WTC11 (cell line): ENCODE measurements around the gene UQCRFS1. TPM values are rescaled to one million over a fixed set of nuclear protein-coding genes. Genes with fewer than 3 reads are reported as not detected.
"Not testable (repeated sequence)": the region's sequence is repeated elsewhere in the genome, so short reads cannot be mapped to it uniquely, and the experiment has no call there.

ENCODE experiments used
- ATAC-seq: fragments of 200-7000 bp; cut with Tn5 transposase; 2 replicates; pipeline ENCODE4 v1.10.0; 2021; ENCODE audit warnings: mild to moderate bottlenecking, moderate library complexity
- CTCF ChIA-PET: fragments of 300-600 bp; sonication (Branson Sonifier 250); formaldehyde crosslinking; loops from one replicate; lab custom pipeline; 2021; ENCODE audit warnings: antibody characterized with exemption; lab: Charles Lee
- POLR2A ChIA-PET: fragments of 350-600 bp; sonication (Branson Sonifier 250); formaldehyde crosslinking; loops from one replicate; lab custom pipeline; 2021; ENCODE audit warnings: antibody characterized with exemption; lab: Charles Lee
- DNase-seq: peaks from one replicate; pipeline ENCODE4 v3.0.0; 2021; ENCODE audit warnings: low spot score
- H3K27ac Mint-ChIP-seq: 2 replicates; pipeline ENCODE4 v1.8.0; 2021; ENCODE audit warnings: mixed read lengths
- H3K27me3 Mint-ChIP-seq: 2 replicates; pipeline ENCODE4 v1.8.0; 2021; ENCODE audit warnings: low read depth, mild to moderate bottlenecking, moderate library complexity, mixed read lengths
- H3K36me3 Mint-ChIP-seq: 2 replicates; pipeline ENCODE4 v1.8.0; 2021; ENCODE audit warnings: mixed read lengths
- H3K4me1 Mint-ChIP-seq: 2 replicates; pipeline ENCODE4 v1.8.0; 2022; ENCODE audit warnings: mixed read lengths
- H3K4me3 Mint-ChIP-seq: 2 replicates; pipeline ENCODE4 v1.8.0; 2021; ENCODE audit warnings: mild to moderate bottlenecking, moderate library complexity, mixed read lengths
- H3K9me3 Mint-ChIP-seq: 2 replicates; pipeline ENCODE4 v1.8.0; 2021; ENCODE audit warnings: mixed read lengths
- ATF1 ChIP-seq: sonication (generic); formaldehyde crosslinking; IDR thresholded peaks from 2 replicates; pipeline ENCODE4 v1.8.1; 2023; ENCODE audit warnings: mild to moderate bottlenecking, moderate library complexity, missing genetic modification reagents
- CREB1 ChIP-seq: sonication (generic); formaldehyde crosslinking; IDR thresholded peaks from 2 replicates; pipeline ENCODE4 v1.8.0; 2023; ENCODE audit warnings: mild to moderate bottlenecking, missing genetic modification reagents
- EMX1 ChIP-seq: fragments of 250-450 bp; sonication (Bioruptor Pico); IDR thresholded peaks from 2 replicates; pipeline ENCODE4 v1.8.0; 2021; ENCODE audit warnings: mild to moderate bottlenecking
- ETV6 ChIP-seq: sonication (generic); formaldehyde crosslinking; IDR thresholded peaks from 2 replicates; pipeline ENCODE4 v1.8.1; 2022; ENCODE audit warnings: mild to moderate bottlenecking, missing genetic modification reagents
- IRF2 ChIP-seq: sonication (generic); formaldehyde crosslinking; IDR thresholded peaks from 2 replicates; pipeline ENCODE4 v1.8.0; 2022; ENCODE audit warnings: low read depth, missing genetic modification reagents, borderline replicate concordance
- RELA ChIP-seq: sonication (generic); formaldehyde crosslinking; IDR thresholded peaks from 2 replicates; pipeline ENCODE4 v1.8.1; 2022; ENCODE audit warnings: missing genetic modification reagents, mild to moderate bottlenecking, borderline replicate concordance
- ZNF138 ChIP-seq: sonication (generic); formaldehyde crosslinking; conservative IDR thresholded peaks from 2 replicates; pipeline ENCODE4 v1.8.1; 2022; ENCODE audit warnings: mild to moderate bottlenecking, moderate library complexity, missing genetic modification reagents
- ZNF219 ChIP-seq: sonication (generic); formaldehyde crosslinking; IDR thresholded peaks from 2 replicates; pipeline ENCODE4 v1.8.0; 2023; ENCODE audit warnings: missing genetic modification reagents, mild to moderate bottlenecking, borderline replicate concordance
- ZNF671 ChIP-seq: fragments of 250-450 bp; sonication (Bioruptor Pico); IDR thresholded peaks from 2 replicates; pipeline ENCODE4 v1.8.0; 2021; ENCODE audit warnings: mild to moderate bottlenecking
- total RNA-seq: library from RNA; stranded (reverse); gene quantifications from 3 replicates; pipeline ENCODE4 v1.2.3, GENCODE V29; 2021
- TF ChIP-seq, protein P1 (sequence below): sonication (generic); formaldehyde crosslinking; IDR thresholded peaks from 2 replicates; pipeline ENCODE4 v1.8.0; 2023; ENCODE audit warnings: mild to moderate bottlenecking, missing genetic modification reagents
- TF ChIP-seq, protein P2 (sequence below): sonication (generic); formaldehyde crosslinking; IDR thresholded peaks from 2 replicates; pipeline ENCODE4 v1.8.0; 2022; ENCODE audit warnings: mild to moderate bottlenecking, missing genetic modification reagents

Gene UQCRFS1
- total RNA-seq, 1 experiment from 2014 or later: 58.2 TPM

DNA sequence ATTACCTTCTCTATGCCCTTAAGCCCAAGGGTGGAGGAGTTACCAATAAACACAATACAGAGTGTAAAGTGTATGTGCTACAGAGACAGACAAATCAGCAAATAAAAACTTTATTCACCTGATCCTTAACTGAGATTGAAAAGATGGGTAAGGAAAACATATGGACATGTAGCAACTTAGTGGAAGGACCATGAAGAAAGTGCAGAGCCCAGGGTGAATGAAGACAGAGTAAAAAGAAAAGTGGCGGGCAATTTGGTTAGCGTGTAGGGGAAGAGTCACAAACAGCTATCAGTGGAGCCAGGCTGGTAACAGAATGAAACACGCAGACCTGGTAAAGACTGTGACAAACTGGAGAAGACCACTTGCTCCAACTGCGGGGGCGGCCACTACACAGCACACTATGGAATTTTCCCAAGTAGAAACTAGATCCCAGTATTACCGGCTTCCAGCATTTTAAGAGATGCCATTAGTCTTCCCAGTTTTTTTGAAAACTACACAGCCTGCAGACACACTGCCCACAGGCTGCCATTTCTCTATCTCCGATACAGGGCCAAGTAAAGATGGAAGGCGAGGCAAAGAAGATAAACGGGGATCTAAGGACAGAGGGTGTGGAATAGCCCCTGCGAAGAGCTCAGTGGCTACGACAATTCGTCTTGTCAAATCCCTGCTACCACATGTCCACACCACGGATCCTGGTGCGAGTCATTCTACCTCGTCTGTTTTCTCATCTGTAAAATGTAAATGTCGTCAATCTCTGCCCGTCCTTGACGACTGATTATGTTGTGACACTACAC lies 1.2 kb downstream of the UQCRFS1 start:
- H3K4me3 Mint-ChIP-seq: peak overlapping the region; percentile 98
- no peak for TF ChIP-seq RELA
- no peak for TF ChIP-seq IRF2 (CRISPR knock-in tag)
- TF ChIP-seq, protein P1, sequence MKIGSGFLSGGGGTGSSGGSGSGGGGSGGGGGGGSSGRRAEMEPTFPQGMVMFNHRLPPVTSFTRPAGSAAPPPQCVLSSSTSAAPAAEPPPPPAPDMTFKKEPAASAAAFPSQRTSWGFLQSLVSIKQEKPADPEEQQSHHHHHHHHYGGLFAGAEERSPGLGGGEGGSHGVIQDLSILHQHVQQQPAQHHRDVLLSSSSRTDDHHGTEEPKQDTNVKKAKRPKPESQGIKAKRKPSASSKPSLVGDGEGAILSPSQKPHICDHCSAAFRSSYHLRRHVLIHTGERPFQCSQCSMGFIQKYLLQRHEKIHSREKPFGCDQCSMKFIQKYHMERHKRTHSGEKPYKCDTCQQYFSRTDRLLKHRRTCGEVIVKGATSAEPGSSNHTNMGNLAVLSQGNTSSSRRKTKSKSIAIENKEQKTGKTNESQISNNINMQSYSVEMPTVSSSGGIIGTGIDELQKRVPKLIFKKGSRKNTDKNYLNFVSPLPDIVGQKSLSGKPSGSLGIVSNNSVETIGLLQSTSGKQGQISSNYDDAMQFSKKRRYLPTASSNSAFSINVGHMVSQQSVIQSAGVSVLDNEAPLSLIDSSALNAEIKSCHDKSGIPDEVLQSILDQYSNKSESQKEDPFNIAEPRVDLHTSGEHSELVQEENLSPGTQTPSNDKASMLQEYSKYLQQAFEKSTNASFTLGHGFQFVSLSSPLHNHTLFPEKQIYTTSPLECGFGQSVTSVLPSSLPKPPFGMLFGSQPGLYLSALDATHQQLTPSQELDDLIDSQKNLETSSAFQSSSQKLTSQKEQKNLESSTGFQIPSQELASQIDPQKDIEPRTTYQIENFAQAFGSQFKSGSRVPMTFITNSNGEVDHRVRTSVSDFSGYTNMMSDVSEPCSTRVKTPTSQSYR: no peak
- TF ChIP-seq, protein P2, sequence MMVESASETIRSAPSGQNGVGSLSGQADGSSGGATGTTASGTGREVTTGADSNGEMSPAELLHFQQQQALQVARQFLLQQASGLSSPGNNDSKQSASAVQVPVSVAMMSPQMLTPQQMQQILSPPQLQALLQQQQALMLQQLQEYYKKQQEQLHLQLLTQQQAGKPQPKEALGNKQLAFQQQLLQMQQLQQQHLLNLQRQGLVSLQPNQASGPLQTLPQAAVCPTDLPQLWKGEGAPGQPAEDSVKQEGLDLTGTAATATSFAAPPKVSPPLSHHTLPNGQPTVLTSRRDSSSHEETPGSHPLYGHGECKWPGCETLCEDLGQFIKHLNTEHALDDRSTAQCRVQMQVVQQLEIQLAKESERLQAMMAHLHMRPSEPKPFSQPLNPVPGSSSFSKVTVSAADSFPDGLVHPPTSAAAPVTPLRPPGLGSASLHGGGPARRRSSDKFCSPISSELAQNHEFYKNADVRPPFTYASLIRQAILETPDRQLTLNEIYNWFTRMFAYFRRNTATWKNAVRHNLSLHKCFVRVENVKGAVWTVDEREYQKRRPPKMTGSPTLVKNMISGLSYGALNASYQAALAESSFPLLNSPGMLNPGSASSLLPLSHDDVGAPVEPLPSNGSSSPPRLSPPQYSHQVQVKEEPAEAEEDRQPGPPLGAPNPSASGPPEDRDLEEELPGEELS (CRISPR knock-in tag): no peak
- no peak for TF ChIP-seq ZNF219 (CRISPR knock-in tag)
- TF ChIP-seq ZNF138: no peak
- TF ChIP-seq ZNF671 (CRISPR knock-in tag): no peak
- no peak for TF ChIP-seq ETV6 (CRISPR knock-in tag)
- no peak for TF ChIP-seq EMX1 (CRISPR knock-in tag)
- TF ChIP-seq ATF1 (CRISPR knock-in tag): no peak
- TF ChIP-seq CREB1 (CRISPR knock-in tag): no peak
- peaks cover 35% of the 10 kb centered on the region for H3K36me3 Mint-ChIP-seq
- peaks cover 58% of the 10 kb centered on the region for H3K4me1 Mint-ChIP-seq
- DNase-seq: no peak
- peaks cover 5% of the 10 kb centered on the region for H3K9me3 Mint-ChIP-seq
- ChIA-PET POLR2A (no interaction called here), CTCF (interaction anchor here (0.7 kb wide), 2 partner anchors 54 to 407 kb away, joined by 3 to 4 read pairs; no protein-coding TSS in a partner anchor)
- H3K27me3 Mint-ChIP-seq: no peaks in the 10 kb centered on the region
- peak overlapping the region; percentile 98 for H3K27ac Mint-ChIP-seq
- no peak for ATAC-seq

DNA sequence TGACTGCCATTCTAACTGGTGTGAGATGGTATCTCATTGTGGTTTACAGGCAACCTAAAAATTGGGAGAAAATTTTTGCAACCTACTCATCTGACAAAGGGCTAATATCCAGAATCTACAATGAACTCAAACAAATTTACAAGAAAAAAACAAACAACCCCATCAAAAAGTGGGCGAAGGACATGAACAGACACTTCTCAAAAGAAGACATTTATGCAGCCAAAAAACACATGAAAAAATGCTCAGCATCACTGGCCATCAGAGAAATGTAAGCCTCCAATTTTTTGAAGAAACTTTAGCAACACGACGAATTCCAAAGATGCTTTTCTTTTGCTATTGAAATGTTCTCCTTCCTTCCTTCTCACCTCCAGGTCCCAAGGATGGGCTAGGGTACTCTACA lies 1.9 kb downstream of the UQCRFS1 start:
- H3K27me3 Mint-ChIP-seq, DNase-seq, POLR2A ChIA-PET, CTCF ChIA-PET, H3K9me3 Mint-ChIP-seq, ATAC-seq: not testable (repeated sequence)
- H3K4me3 Mint-ChIP-seq: peak overlapping the region; percentile 98
- H3K36me3 Mint-ChIP-seq: peaks cover 42% of the 10 kb centered on the region
- peaks cover 55% of the 10 kb centered on the region for H3K4me1 Mint-ChIP-seq
- peak overlapping the region; percentile 98 for H3K27ac Mint-ChIP-seq

DNA sequence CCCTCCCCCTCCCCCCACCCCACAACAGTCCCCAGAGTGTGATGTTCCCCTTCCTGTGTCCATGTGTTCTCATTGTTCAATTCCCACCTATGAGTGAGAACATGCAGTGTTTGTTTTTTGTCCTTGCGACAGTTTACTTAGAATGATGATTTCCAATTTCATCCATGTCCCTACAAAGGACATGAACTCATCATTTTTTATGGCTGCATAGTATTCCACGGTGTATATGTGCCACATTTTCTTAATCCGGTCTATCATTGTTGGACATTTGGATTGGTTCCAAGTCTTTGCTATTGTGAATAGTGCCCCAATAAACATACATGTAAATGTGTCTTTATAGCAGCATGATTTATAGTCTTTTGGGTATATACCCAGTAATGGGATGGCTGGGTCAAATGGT lies 2.4 kb downstream of the UQCRFS1 start:
- POLR2A ChIA-PET, ATAC-seq, DNase-seq, H3K9me3 Mint-ChIP-seq, H3K27me3 Mint-ChIP-seq: not testable (repeated sequence)
- H3K4me1 Mint-ChIP-seq: peaks cover 49% of the 10 kb centered on the region
- peak overlapping the region; percentile 98 for H3K4me3 Mint-ChIP-seq
- H3K27ac Mint-ChIP-seq: peak overlapping the region; percentile 65; the same call in 1 of the 2 replicates
- CTCF ChIA-PET: interaction anchor here (1.0 to 1.1 kb wide), 2 partner anchors 53 to 318 kb away, joined by 4 read pairs; no protein-coding TSS in a partner anchor
- H3K36me3 Mint-ChIP-seq: peaks cover 47% of the 10 kb centered on the region

DNA sequence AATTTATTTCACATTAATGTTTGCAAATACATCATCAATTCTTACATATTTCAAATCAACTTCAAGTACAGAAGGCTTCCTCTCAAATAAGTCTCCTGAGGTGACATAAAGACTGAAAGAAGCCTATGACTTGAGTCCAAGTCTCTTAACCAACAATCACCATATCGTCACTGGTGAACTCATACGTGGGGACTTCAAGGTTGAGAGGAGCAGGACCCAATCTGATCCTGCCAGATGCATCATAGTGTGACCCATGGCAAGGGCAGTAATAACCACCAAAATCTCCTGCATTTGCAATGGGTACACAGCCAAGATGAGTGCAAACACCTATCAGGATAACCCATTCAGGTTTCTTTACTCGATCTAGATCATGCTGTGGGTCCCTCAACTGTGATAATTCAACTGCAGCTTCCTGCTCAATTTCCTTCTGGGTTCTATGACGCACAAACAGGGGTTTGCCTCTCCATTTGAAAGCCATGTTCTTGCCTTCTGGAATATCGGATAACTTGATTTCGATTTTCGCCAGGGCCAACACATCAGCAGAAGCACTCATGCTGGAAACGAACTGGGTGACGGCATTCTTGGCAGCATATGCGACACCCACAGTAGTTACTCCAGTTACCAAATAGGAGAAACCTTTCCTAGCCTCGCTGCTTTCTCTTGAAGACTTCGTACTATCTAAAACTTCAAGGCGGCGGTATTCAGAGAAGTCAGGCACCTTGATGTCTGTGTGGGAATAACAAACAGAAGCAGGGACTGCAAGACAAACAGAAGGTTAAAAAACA lies 5.4 kb downstream of the UQCRFS1 start:
- ATAC-seq, H3K27ac Mint-ChIP-seq, POLR2A ChIA-PET, H3K9me3 Mint-ChIP-seq, H3K4me3 Mint-ChIP-seq, CTCF ChIA-PET, H3K27me3 Mint-ChIP-seq, DNase-seq: not testable (repeated sequence)
- H3K36me3 Mint-ChIP-seq: peaks cover 47% of the 10 kb centered on the region
- H3K4me1 Mint-ChIP-seq: peaks cover 50% of the 10 kb centered on the region
